Liver (tissue), 3 donors: ENCODE measurements around the gene EXOC5.

Experiments used
- FOXA1 ChIP-seq: IDR thresholded peaks from 2 replicates; pipeline ENCODE4 v1.6.1; 2016; ENCODE audit warnings: antibody characterized with exemption
- RAD21 ChIP-seq, 2 donors: IDR thresholded peaks; 2 replicates each; pipeline ENCODE4 v1.6.1; 2016; ENCODE audit warnings: antibody characterized with exemption in 2 of 2, mild to moderate bottlenecking in 2 of 2
- SP1 ChIP-seq: IDR thresholded peaks from 2 replicates; pipeline ENCODE4 v1.6.1; 2018; ENCODE audit warnings: antibody characterized with exemption, mild to moderate bottlenecking
- TF ChIP-seq, protein P1 (sequence below): fragments of 150-350 bp; IDR thresholded peaks from 2 replicates; pipeline ENCODE4 v1.5.1; 2017; ENCODE audit warnings: improper control_type of control experiment, low read depth, low read length; ENCODE audit not compliant: missing input control
- TF ChIP-seq, protein P2 (sequence below): IDR thresholded peaks from 2 replicates; pipeline ENCODE4 v1.6.1; 2016; ENCODE audit warnings: antibody characterized with exemption
- TF ChIP-seq, protein P3 (sequence below): IDR thresholded peaks from 2 replicates; pipeline ENCODE4 v1.6.1; 2016; ENCODE audit warnings: antibody characterized with exemption, mild to moderate bottlenecking
- TF ChIP-seq, protein P4 (sequence below): IDR thresholded peaks from 2 replicates; pipeline ENCODE4 v1.6.1; 2016; ENCODE audit warnings: antibody characterized with exemption
- donor health status: healthy.
- donor health status: healthy.

DNA sequence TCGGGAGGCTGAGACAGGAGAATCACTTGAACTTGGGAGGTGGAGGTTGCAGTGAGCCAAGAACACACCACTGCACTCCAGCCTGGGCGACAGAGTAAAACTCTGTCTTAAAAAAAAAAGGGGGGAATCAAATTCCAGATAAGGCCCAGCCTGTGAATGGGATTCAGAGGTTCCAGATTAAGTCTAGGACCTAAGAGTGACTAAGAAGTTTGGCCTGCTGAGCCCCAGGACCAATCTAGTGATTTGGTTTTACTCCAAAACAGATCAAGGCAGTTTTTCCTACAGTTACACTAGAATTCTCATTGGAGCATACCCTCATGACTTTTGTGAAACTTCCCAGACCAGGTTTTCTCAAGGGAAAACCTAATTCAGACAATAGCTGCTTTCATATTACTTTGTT, 22.8 kb downstream of the EXOC5 start:
- no peak for TF ChIP-seq SP1
- no peak for TF ChIP-seq RAD21 (IDR thresholded peaks at IDR 0.05)
- TF ChIP-seq, protein P1, sequence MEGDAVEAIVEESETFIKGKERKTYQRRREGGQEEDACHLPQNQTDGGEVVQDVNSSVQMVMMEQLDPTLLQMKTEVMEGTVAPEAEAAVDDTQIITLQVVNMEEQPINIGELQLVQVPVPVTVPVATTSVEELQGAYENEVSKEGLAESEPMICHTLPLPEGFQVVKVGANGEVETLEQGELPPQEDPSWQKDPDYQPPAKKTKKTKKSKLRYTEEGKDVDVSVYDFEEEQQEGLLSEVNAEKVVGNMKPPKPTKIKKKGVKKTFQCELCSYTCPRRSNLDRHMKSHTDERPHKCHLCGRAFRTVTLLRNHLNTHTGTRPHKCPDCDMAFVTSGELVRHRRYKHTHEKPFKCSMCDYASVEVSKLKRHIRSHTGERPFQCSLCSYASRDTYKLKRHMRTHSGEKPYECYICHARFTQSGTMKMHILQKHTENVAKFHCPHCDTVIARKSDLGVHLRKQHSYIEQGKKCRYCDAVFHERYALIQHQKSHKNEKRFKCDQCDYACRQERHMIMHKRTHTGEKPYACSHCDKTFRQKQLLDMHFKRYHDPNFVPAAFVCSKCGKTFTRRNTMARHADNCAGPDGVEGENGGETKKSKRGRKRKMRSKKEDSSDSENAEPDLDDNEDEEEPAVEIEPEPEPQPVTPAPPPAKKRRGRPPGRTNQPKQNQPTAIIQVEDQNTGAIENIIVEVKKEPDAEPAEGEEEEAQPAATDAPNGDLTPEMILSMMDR: no peak
- TF ChIP-seq, protein P2, sequence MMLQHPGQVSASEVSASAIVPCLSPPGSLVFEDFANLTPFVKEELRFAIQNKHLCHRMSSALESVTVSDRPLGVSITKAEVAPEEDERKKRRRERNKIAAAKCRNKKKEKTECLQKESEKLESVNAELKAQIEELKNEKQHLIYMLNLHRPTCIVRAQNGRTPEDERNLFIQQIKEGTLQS: no peak
- TF ChIP-seq, protein P3, sequence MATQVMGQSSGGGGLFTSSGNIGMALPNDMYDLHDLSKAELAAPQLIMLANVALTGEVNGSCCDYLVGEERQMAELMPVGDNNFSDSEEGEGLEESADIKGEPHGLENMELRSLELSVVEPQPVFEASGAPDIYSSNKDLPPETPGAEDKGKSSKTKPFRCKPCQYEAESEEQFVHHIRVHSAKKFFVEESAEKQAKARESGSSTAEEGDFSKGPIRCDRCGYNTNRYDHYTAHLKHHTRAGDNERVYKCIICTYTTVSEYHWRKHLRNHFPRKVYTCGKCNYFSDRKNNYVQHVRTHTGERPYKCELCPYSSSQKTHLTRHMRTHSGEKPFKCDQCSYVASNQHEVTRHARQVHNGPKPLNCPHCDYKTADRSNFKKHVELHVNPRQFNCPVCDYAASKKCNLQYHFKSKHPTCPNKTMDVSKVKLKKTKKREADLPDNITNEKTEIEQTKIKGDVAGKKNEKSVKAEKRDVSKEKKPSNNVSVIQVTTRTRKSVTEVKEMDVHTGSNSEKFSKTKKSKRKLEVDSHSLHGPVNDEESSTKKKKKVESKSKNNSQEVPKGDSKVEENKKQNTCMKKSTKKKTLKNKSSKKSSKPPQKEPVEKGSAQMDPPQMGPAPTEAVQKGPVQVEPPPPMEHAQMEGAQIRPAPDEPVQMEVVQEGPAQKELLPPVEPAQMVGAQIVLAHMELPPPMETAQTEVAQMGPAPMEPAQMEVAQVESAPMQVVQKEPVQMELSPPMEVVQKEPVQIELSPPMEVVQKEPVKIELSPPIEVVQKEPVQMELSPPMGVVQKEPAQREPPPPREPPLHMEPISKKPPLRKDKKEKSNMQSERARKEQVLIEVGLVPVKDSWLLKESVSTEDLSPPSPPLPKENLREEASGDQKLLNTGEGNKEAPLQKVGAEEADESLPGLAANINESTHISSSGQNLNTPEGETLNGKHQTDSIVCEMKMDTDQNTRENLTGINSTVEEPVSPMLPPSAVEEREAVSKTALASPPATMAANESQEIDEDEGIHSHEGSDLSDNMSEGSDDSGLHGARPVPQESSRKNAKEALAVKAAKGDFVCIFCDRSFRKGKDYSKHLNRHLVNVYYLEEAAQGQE: no peak
- TF ChIP-seq, protein P4, sequence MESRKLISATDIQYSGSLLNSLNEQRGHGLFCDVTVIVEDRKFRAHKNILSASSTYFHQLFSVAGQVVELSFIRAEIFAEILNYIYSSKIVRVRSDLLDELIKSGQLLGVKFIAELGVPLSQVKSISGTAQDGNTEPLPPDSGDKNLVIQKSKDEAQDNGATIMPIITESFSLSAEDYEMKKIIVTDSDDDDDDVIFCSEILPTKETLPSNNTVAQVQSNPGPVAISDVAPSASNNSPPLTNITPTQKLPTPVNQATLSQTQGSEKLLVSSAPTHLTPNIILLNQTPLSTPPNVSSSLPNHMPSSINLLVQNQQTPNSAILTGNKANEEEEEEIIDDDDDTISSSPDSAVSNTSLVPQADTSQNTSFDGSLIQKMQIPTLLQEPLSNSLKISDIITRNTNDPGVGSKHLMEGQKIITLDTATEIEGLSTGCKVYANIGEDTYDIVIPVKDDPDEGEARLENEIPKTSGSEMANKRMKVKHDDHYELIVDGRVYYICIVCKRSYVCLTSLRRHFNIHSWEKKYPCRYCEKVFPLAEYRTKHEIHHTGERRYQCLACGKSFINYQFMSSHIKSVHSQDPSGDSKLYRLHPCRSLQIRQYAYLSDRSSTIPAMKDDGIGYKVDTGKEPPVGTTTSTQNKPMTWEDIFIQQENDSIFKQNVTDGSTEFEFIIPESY: no peak
- TF ChIP-seq FOXA1: no peak
